Osteoblast (primary cell): ENCODE results near the gene MLIP. TPM values are rescaled to one million over a fixed set of nuclear protein-coding genes. Genes with fewer than 3 reads are reported as not detected.

Source experiments
- DNase-seq: peaks from one replicate; pipeline ENCODE4 v3.0.0; 2011; ENCODE audit warnings: low spot score, mixed read lengths; ENCODE audit not compliant: insufficient read length; ENCODE audit errors: missing footprints
- H2AFZ ChIP-seq: 2 replicates; pipeline ENCODE4 v1.6.0; 2011; ENCODE audit warnings: mild to moderate bottlenecking, low read length
- H3K27ac ChIP-seq: 2 replicates; pipeline ENCODE4 v1.5.1; 2011; ENCODE audit warnings: mild to moderate bottlenecking, low read depth, low read length, moderate library complexity
- H3K27me3 ChIP-seq: 2 replicates; pipeline ENCODE4 v1.6.0; 2012; ENCODE audit warnings: mild to moderate bottlenecking, control low read depth, inconsistent platforms, low read length, moderate library complexity; ENCODE audit not compliant: insufficient read depth
- H3K36me3 ChIP-seq: 2 replicates; pipeline ENCODE4 v1.5.1; 2011; ENCODE audit warnings: mild to moderate bottlenecking, low read length, control low read depth, moderate library complexity; ENCODE audit not compliant: insufficient read depth
- H3K4me1 ChIP-seq: 2 replicates; pipeline ENCODE4 v1.5.1; 2011; ENCODE audit warnings: mild to moderate bottlenecking, low read length, control low read depth, moderate library complexity; ENCODE audit not compliant: insufficient read depth
- H3K4me2 ChIP-seq: 2 replicates; pipeline ENCODE4 v1.6.0; 2011; ENCODE audit warnings: mild to moderate bottlenecking, low read length; ENCODE audit not compliant: insufficient read depth
- H3K4me3 ChIP-seq: fragments of 200-600 bp; sonication (generic); 3 replicates; pipeline ENCODE4 v1.5.1; 2012; ENCODE audit warnings: mild to moderate bottlenecking, low read length, inconsistent platforms; ENCODE audit not compliant: insufficient read depth
- H3K79me2 ChIP-seq: 2 replicates; pipeline ENCODE4 v1.6.0; 2012; ENCODE audit warnings: mild to moderate bottlenecking, low read length, control low read depth, inconsistent platforms; ENCODE audit not compliant: insufficient read depth
- H3K9me3 ChIP-seq: 2 replicates; pipeline ENCODE4 v1.5.1; 2011; ENCODE audit warnings: low read depth, low read length, control low read depth
- H4K20me1 ChIP-seq: 2 replicates; pipeline ENCODE4 v1.6.0; 2012; ENCODE audit warnings: mild to moderate bottlenecking, low read length, control low read depth; ENCODE audit not compliant: insufficient read depth
- total RNA-seq: library from RNA; depleted of rRNA; stranded (reverse); fragments of >200 nt; gene quantifications from 2 replicates; pipeline ENCODE4 v1.2.3, GENCODE V29; 2012
- TF ChIP-seq, protein P1 (sequence below): IDR thresholded peaks from 2 replicates; pipeline ENCODE4 v1.5.1; 2011; ENCODE audit warnings: mild to moderate bottlenecking, low read depth, low read length, moderate library complexity; ENCODE audit errors: extremely low read depth

The MLIP gene, protein sequence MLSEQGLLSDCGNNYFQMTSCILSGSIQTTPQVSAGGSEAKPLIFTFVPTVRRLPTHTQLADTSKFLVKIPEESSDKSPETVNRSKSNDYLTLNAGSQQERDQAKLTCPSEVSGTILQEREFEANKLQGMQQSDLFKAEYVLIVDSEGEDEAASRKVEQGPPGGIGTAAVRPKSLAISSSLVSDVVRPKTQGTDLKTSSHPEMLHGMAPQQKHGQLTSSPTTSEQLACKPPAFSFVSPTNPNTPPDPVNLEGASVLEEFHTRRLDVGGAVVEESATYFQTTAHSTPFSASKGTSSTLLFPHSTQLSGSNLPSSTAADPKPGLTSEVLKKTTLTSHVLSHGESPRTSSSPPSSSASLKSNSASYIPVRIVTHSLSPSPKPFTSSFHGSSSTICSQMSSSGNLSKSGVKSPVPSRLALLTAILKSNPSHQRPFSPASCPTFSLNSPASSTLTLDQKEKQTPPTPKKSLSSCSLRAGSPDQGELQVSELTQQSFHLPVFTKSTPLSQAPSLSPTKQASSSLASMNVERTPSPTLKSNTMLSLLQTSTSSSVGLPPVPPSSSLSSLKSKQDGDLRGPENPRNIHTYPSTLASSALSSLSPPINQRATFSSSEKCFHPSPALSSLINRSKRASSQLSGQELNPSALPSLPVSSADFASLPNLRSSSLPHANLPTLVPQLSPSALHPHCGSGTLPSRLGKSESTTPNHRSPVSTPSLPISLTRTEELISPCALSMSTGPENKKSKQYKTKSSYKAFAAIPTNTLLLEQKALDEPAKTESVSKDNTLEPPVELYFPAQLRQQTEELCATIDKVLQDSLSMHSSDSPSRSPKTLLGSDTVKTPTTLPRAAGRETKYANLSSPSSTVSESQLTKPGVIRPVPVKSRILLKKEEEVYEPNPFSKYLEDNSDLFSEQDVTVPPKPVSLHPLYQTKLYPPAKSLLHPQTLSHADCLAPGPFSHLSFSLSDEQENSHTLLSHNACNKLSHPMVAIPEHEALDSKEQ
- total RNA-seq: 0.29 and 0.36 TPM in 2 replicates

DNA sequence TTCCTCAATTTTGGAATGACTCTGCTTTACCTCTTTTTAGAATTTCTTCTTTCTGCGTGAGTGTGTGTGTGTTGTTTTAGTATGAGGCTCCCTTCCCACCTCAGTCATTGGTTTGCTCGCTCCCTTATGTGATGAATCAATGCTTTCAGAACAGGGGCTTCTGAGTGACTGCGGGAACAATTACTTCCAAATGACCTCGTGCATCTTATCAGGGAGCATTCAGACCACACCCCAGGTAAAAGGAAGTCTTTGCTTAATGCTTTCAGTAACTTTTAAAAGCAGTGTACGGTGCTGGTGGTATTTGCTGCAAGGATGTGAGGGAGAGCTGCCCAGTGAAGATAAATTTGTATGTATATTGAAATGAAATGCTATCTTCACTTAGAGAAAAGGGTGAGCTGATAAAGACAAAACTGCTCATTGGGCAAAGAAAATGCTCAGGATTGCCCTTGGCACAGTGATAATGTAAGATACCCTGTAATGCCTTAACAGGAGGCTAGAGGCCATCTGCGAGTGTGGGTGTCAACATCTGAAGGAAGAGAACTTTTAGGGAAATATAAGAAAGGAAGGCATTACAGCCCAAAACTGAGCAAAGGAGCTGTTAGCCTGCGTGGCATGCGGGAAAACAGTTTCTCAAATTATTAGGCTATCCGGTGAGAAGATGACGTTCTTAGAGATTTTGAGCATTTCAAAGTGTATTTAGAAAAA is at the start of gene MLIP:
Gene MLIP (plus strand): TSS at position 103 of the 705 bp plus-strand sequence. CDS start 37 bp downstream, at position 140.
- H3K4me2 ChIP-seq: no peak within 1 kb of the TSS
- DNase-seq: no peak
- H3K36me3 ChIP-seq: no peaks in the 10 kb centered on the region
- no peaks in the 10 kb centered on the region for H3K9me3 ChIP-seq
- no peaks in the 10 kb centered on the region for H3K79me2 ChIP-seq
- H3K27ac ChIP-seq: no peak within 1 kb of the TSS
- no peak within 1 kb of the TSS for H3K4me3 ChIP-seq
- TF ChIP-seq, protein P1, sequence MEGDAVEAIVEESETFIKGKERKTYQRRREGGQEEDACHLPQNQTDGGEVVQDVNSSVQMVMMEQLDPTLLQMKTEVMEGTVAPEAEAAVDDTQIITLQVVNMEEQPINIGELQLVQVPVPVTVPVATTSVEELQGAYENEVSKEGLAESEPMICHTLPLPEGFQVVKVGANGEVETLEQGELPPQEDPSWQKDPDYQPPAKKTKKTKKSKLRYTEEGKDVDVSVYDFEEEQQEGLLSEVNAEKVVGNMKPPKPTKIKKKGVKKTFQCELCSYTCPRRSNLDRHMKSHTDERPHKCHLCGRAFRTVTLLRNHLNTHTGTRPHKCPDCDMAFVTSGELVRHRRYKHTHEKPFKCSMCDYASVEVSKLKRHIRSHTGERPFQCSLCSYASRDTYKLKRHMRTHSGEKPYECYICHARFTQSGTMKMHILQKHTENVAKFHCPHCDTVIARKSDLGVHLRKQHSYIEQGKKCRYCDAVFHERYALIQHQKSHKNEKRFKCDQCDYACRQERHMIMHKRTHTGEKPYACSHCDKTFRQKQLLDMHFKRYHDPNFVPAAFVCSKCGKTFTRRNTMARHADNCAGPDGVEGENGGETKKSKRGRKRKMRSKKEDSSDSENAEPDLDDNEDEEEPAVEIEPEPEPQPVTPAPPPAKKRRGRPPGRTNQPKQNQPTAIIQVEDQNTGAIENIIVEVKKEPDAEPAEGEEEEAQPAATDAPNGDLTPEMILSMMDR: no peak
- no peaks in the 10 kb centered on the region for H4K20me1 ChIP-seq
- H3K27me3 ChIP-seq: no peaks in the 10 kb centered on the region
- H2AFZ ChIP-seq: no peak within 1 kb of the TSS
- H3K4me1 ChIP-seq: no peaks in the 10 kb centered on the region

DNA sequence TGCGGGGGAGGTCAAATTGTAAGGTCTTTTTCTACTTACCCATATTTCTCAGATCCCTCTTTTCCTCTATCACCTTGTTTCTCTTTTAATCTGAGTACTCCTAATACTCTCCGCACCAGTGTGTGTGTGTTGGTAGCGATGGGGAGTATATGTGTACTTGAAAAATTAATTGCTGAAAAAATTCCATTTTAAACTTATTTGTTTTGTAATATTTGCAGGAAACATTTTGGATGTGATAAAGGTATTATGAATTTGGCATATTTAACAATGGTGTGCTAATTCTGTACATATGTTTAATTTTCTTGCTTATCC is 48.1 kb upstream of the MLIP start:
- Histone ChIP-seq H3K4me2 (peak overlapping the region; percentile 82), H3K4me3 (peak overlapping the region; percentile 64), H3K9me3 (no peaks in the 10 kb centered on the region)

DNA sequence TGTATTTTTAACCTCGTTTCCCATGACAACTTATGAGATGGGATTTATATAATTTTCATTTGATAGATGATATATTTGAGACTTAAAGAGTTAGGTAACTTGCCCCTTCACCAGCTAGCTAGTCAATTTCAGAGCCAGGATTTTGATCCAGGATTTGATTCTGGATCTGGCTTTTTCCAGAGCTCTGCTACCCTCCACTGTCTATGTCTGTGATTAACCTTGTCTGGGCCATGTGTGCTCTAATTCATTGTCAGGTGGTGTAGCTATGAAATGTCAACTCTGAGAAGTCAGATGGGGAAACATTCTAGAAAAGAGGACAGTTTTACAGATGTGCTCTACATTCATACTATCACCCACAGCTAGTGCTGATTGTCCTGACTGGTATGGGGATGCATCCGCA is 42.5 kb upstream of the MLIP start:
- H3K4me2 ChIP-seq: no peak overlapping the region
- H4K20me1 ChIP-seq: no peaks in the 10 kb centered on the region
- H3K27ac ChIP-seq: no peak overlapping the region
- no peaks in the 10 kb centered on the region for H3K36me3 ChIP-seq
- H3K9me3 ChIP-seq: no peaks in the 10 kb centered on the region
- H2AFZ ChIP-seq: no peak overlapping the region
- no peak overlapping the region for H3K4me3 ChIP-seq
- peaks cover 7% of the 10 kb centered on the region for H3K4me1 ChIP-seq
- TF ChIP-seq, protein P1: no peak
- no peaks in the 10 kb centered on the region for H3K27me3 ChIP-seq
- no peaks in the 10 kb centered on the region for H3K79me2 ChIP-seq
- DNase-seq: no peak

More for the DNA sequence above, 48.1 kb upstream of the MLIP start:
- Histone ChIP-seq H3K79me2 (no peaks in the 10 kb centered on the region), H3K27ac (no peak overlapping the region), H3K36me3 (no peaks in the 10 kb centered on the region), H2AFZ (peak overlapping the region; percentile 82), H3K4me1 (peaks cover 6% of the 10 kb centered on the region), H4K20me1 (no peaks in the 10 kb centered on the region), H3K27me3 (no peaks in the 10 kb centered on the region)
- no peak for DNase-seq
- TF ChIP-seq, protein P1: no peak
